HG03175 (cell line): ENCODE results near the gene LCORL.
A peak's percentile ranks its signal among the peaks of the same experiment; 100 is the strongest.
"Not testable (repeated sequence)": the region's sequence is repeated elsewhere in the genome, so short reads cannot be mapped to it uniquely, and the experiment has no call there.

ENCODE experiments used
- ATAC-seq: cut with Tn5 transposase; IDR thresholded peaks from one replicate; pipeline ENCODE4 v1.9.1; 2021; ENCODE audit warnings: mild to moderate bottlenecking, moderate library complexity; ENCODE audit not compliant: unreplicated experiment

LCORL gene

GRCh38 chr4:17865866-17866363 is 155.6 kb downstream of the LCORL start:
- no peak for ATAC-seq

DNA sequence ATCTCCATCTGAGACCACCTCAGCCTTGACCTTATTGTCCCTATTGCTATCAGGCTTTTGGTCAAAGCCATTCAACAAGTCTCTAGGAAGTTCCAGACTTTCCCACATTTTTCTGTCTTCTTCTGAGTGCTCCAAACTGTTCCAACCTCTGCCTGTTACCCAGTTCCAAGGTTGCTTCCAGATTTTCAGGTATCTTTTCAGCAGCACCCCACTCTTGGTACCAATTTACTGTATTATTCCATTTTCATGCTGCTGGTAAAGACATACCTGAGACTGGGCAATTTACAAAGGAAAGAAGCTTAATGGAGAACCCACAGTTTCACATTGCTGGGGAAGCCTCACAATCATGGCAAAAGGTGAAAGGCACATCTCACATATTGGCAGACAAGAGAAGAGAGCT is 159.6 kb downstream of the LCORL start:
- not testable (repeated sequence) for ATAC-seq

GRCh38 chr4:17859793-17860406 is 161.7 kb downstream of the LCORL start:
- no peak for ATAC-seq

DNA sequence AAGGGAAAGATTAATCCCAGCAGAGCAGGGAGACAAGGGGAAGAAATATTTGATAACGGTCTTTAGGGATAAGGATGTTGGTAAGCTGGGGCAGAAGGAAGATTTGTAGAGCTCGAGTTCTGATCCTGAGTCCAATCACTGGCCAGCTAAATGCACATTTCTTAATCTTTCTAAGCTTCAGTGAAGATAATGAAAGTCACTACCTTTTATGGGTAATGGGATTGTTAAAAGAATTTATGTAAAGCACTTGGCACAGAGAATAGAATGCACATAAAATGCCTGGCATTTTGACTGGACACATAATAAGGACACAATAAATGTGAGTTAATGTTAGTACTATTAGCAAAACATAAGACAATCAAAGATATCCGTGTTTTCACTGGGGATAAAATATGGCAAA is 167.5 kb downstream of the LCORL start:
- ATAC-seq, result no peak

- ATAC-seq, result no peak
Measured at GRCh38 chr4:17851959-17852358, 169.6 kb downstream of the LCORL start.

DNA sequence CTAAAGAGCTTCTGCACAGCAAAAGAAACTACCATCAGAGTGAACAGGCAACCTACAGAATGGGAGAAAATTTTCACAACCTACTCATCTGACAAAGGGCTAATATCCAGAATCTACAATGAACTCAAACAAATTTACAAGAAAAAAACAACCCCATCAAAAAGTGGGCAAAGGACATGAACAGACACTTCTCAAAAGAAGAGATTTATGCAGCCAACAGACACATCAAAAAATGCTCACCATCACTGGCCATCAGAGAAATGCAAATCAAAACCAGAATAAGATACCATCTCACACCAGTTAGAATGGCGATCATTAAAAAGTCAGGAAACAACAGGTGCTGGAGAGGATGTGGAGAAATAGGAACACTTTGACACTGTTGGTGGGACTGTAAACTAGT is 171.3 kb downstream of the LCORL start:
- ATAC-seq, result not testable (repeated sequence)

- ATAC-seq, result no peak
Measured at GRCh38 chr4:17846266-17846665, 175.3 kb downstream of the LCORL start.

- no peak for ATAC-seq
Measured at GRCh38 chr4:17823871-17824669, 197.5 kb downstream of the LCORL start.

DNA sequence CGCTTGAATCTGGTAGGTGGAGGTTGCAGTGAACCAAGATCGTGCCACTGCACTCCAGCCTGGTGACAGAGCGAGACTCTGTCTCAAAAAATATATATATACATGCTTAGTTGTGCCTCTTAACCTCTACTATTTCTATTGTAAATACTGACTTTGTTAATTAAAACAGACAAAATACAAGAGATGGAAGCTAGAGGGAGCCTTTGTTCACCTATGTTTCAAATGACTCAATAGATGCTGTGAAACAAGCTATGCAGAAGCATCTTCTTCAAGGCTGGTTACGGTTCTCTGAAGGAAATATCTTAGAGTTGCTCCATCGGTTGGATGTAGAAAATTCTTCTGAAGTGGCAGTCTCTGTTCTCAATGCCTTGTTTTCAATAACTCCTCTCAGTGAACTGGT is 204.5 kb downstream of the LCORL start:
- peak; percentile 83 for ATAC-seq

GRCh38 chr4:17816142-17816541 is 205.4 kb downstream of the LCORL start:
- no peak for ATAC-seq

- ATAC-seq, result no peak
Measured at GRCh38 chr4:17814140-17814539, 207.4 kb downstream of the LCORL start.

DNA sequence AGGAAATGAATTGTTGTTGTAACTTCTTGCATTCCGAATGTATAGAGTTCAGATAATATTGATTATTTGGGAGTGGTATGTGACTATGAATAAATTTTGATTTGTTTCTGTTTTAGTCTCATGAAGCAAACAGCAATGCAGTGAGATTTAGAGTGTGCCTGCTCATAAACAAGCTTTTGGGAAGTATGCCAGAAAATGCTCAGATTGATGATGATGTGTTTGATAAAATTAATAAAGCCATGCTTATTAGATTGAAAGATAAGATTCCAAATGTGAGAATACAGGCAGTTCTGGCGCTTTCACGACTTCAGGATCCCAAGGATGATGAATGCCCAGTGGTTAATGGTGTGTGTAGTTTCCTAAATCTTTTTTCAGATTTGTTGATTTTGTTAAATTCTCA is 208.8 kb downstream of the LCORL start:
- no peak for ATAC-seq

GRCh38 chr4:17812125-17812524 is 209.4 kb downstream of the LCORL start:
- no peak for ATAC-seq

DNA sequence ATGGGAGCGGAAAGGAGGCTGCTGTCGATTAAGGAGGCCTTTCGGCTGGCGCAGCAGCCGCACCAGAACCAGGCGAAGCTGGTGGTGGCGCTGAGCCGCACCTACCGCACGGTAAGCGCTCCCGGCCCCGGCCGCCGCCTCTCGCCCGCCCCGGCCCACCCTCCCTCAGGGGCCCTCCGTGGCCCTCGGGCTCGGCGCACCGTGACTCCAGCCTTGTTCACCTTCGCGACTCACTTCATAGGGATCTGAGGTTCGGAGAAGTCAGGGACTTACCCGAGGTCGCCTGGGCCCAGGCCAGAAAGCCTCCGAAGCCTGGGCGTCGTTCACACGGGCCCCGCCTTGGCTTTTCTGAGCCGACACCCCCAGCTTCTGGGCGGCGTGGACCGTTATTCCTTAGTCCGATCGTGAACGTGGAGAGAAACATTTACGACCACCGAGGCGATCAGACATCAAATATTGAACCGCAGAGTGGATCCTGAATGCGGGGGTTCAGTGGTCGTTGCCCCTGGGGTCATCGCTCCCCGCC is 210.4 kb downstream of the LCORL start:
- peak; percentile 27 for ATAC-seq

DNA sequence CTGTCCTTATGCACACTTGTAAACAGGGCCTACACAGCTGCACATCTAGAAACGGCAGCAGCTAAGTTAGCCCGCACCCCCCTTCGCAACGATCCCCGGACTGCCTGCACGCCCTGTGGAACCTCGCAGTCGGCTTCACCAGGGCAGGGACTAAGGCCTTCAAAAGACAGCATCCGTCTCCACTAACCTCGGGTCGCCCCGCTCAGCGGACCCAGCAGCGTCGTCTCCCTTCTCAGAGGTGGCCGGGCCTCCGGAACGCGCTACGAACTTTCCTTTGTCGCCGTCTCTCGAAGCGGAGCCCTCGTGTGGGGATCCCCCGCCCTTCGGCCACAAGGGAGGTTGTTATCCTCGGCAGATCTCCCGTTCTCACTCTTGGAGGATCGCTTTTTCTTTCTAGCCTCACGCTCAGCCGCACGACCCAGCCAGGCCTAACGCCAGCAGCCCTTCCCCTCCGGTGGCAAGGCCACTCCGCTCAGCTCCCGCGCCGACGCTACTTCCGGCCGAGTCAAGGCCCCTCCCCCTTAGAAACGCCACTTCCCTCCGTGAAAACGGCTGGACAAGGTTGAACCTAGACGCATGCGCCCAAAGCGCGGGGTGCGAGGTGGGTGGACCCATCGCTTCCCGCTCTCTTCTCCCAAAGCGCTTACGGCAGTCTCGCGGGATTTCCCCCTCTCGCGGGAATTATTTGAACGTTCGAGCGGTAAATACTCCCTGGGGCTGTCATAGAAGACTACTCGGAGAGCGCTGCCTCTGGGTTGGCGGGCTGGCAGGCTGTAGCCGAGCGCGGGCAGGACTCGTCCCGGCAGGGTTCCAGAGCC is 211.1 kb downstream of the LCORL start, which contains the start of the genes DCAF16 and NCAPG:
DCAF16 (minus strand) TSS at position 498 of the 818 bp plus-strand sequence. CDS start 6,616 bp downstream, outside the sequence.
NCAPG (plus strand) TSS at position 720 of the 818 bp plus-strand sequence. CDS start 99 bp downstream, outside the sequence.
- ATAC-seq, result peak; percentile 89

GRCh38 chr4:17809667-17810066 is 211.9 kb downstream of the LCORL start:
- ATAC-seq, result no peak

DNA sequence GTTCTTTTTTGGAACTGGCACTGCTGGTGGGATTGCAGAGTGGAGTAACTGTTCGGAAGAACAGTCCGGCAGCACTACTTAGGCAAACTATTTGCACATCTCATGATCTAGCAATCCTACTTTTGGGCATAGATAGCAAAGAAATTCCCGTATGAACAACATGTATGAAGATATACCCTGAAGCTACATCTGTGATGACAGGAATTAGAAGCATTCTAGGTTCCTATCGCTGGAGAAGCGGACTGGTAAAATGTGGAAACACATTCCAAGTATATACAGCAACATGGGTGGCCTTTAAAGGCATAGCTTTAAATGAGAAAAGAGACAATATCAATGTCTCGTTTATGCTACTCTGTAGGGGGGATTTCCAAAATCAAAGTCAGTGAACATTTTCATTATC is 214.1 kb downstream of the LCORL start:
- no peak for ATAC-seq

DNA sequence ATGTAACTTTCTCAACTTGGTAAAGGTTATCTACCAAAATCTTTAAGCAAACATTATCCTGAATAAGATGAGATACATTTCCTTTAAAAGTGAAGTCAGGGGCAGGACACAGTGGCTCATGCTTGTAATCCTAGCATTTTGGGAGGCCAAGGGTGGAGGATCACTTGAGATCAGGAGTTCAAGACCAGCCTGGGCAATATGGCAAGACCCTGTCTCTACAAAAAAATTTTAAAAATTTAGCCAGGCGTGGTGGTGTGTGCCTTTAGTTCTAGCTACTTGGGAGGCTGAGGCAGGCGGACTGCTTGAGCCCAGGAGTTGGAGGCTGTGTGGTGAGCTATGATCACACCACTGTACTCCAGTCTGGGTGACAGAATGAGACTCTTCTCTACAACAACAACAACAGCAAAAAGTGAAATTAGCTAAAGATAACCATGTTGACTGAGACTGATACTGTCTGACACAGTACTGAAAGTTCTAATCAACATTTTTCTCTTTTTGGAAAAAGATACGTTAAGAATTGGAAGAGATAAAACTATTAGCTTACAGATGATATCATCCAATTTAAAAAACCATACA is 215.9 kb downstream of the LCORL start:
- ATAC-seq, result no peak

DNA sequence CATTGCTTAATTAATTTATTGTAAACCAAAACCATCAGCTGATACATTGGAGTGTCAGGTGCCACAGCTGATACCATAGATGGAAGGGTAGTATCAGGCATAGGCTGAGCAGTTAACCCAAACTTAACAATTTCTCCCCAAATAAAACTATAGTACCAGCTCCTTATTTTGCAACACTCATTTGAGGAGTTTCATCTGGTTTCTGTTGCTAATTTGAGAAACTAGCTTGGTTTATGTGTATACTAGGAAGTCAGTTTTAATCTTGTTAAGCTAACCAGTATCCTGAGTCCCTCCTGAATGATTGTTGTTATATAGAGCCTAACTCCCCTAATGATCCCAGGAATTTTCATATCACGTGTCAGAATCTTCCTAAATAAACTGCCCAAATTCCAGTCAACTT is 223.7 kb downstream of the LCORL start:
- ATAC-seq, result no peak

DNA sequence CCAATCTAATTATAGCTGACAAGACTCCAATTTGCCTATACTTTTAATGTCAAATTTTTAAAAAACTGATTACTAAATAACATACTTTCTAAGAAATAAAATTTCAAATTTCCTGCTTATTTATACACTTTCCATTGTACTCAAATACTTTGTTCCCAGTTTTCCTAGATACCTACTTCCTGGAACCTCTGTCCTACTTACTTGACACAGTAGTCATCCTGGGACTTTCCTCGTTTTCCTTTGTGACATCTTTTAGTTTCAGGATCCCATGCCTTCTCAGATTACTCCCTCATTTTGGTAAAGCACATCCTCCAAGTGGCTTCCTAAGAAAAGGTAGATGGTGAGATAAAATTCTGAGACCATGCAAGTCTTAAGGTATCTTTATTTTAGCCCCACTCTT is 226.8 kb downstream of the LCORL start:
- ATAC-seq, result no peak
